Hepatocyte (in vitro differentiated cells): ENCODE data around the gene BTK. TPM values are rescaled to one million over a fixed set of nuclear protein-coding genes. Genes with fewer than 3 reads are reported as not detected.

ENCODE experiments used
- DNase-seq: peaks from one replicate; pipeline ENCODE4 v3.0.0-alpha.2; 2016; ENCODE audit warnings: low spot score
- H2AFZ ChIP-seq: fragments of 200-600 bp; sonication (generic); 2 replicates; pipeline ENCODE4 v1.6.0; 2016; ENCODE audit warnings: antibody characterized with exemption, mild to moderate bottlenecking
- H3K27ac ChIP-seq: fragments of 200-600 bp; sonication (generic); 2 replicates; pipeline ENCODE4 v1.5.1; 2016; ENCODE audit warnings: mild to moderate bottlenecking
- H3K27me3 ChIP-seq: fragments of 200-600 bp; sonication (generic); 2 replicates; pipeline ENCODE4 v1.6.1; 2016
- H3K36me3 ChIP-seq: fragments of 200-600 bp; sonication (generic); replicated peaks from 2 replicates; pipeline ENCODE4 v1.5.1; 2016; ENCODE audit warnings: low read depth; ENCODE audit not compliant: insufficient read depth
- H3K4me1 ChIP-seq: fragments of 200-600 bp; sonication (generic); 2 replicates; pipeline ENCODE4 v1.5.1; 2016; ENCODE audit warnings: mild to moderate bottlenecking, moderate library complexity; ENCODE audit not compliant: insufficient read depth
- H3K4me2 ChIP-seq: fragments of 200-600 bp; sonication (generic); 2 replicates; pipeline ENCODE4 v1.6.0; 2016
- H3K4me3 ChIP-seq: fragments of 200-600 bp; sonication (generic); 2 replicates; pipeline ENCODE4 v1.5.1; 2016; ENCODE audit warnings: mild to moderate bottlenecking
- H3K79me2 ChIP-seq: fragments of 200-600 bp; sonication (generic); 2 replicates; pipeline ENCODE4 v1.6.0; 2017; ENCODE audit warnings: mild to moderate bottlenecking
- H3K9me2 ChIP-seq: fragments of 200-600 bp; sonication (generic); replicated peaks from 2 replicates; pipeline ENCODE4 v1.6.0; 2017; ENCODE audit warnings: mild to moderate bottlenecking; ENCODE audit not compliant: insufficient read depth
- H3K9me3 ChIP-seq: fragments of 200-600 bp; sonication (generic); 2 replicates; pipeline ENCODE4 v1.5.1; 2016; ENCODE audit warnings: low read depth, mild to moderate bottlenecking
- H4K20me1 ChIP-seq: fragments of 200-600 bp; sonication (generic); 2 replicates; pipeline ENCODE4 v1.6.0; 2016; ENCODE audit warnings: mild to moderate bottlenecking; ENCODE audit not compliant: insufficient read depth, poor library complexity, severe bottlenecking
- CTCF ChIP-seq: fragments of 200-600 bp; sonication (generic); IDR thresholded peaks from 2 replicates; pipeline ENCODE4 v1.5.1; 2016; ENCODE audit warnings: antibody characterized with exemption, mild to moderate bottlenecking; ENCODE audit not compliant: poor library complexity
- EZH2 ChIP-seq: fragments of 200-600 bp; sonication (generic); IDR thresholded peaks from 2 replicates; pipeline ENCODE4 v1.6.1; 2016; ENCODE audit warnings: antibody characterized with exemption, mild to moderate bottlenecking, borderline replicate concordance
- EZH2phosphoT487 ChIP-seq: fragments of 200-600 bp; sonication (generic); IDR thresholded peaks from one replicate; pipeline ENCODE4 v1.6.1; 2018; ENCODE audit warnings: antibody characterized with exemption, mild to moderate bottlenecking, low read depth, moderate library complexity; ENCODE audit not compliant: unreplicated experiment, severe bottlenecking
- WGBS: methylation state at CpG from one replicate; pipeline ENCODE4 v1.1.6; 2016; ENCODE audit warnings: low lambda C conversion rate; ENCODE audit errors: missing lambda C conversion rate; 5-methylcytosine and 5-hydroxymethylcytosine counted together
- polyA plus RNA-seq: library from polyadenylated mRNA; unstranded; fragments of >200 nt; fragmentation: Nextera tagmentation; extraction: Ambion mirVana; gene quantifications from 2 replicates; pipeline ENCODE4 v1.2.1, GENCODE V29; 2016
- total RNA-seq: library from RNA; depleted of rRNA; stranded (reverse); fragments of >200 nt; gene quantifications from 2 replicates; pipeline ENCODE4 v1.2.3, GENCODE V29; 2014

The BTK gene
- total and polyA plus RNA-seq, 2 experiments from 2014 or later = 0.70 to 1.4 TPM

GRCh38 chrX:101386542-101386885 is 523 bp upstream of the BTK start:
- H4K20me1 ChIP-seq = no peaks in the 10 kb centered on the region
- no peak for TF ChIP-seq CTCF
- TF ChIP-seq EZH2phosphoT487 = no peak
- TF ChIP-seq EZH2 = no peak
- H3K9me2 ChIP-seq = no peaks in the 10 kb centered on the region
- no peak overlapping the region for H2AFZ ChIP-seq
- H3K36me3 ChIP-seq = no peaks in the 10 kb centered on the region
- WGBS = 73% methylated on average over 6 of the region's 6 CpGs
- no peak overlapping the region for H3K27ac ChIP-seq
- no peaks in the 10 kb centered on the region for H3K4me1 ChIP-seq
- H3K79me2 ChIP-seq = peaks cover 3% of the 10 kb centered on the region
- H3K4me2 ChIP-seq = no peak overlapping the region
- no peak for DNase-seq
- no peak overlapping the region for H3K4me3 ChIP-seq
- no peaks in the 10 kb centered on the region for H3K27me3 ChIP-seq
- no peaks in the 10 kb centered on the region for H3K9me3 ChIP-seq

GRCh38 chrX:101385026-101385684 is 836 bp downstream of the BTK start:
- no peaks in the 10 kb centered on the region for H3K9me2 ChIP-seq
- no peak overlapping the region for H3K4me3 ChIP-seq
- H3K27ac ChIP-seq = no peak overlapping the region
- H3K79me2 ChIP-seq = no peaks in the 10 kb centered on the region
- H3K27me3 ChIP-seq = no peaks in the 10 kb centered on the region
- no peak overlapping the region for H3K4me2 ChIP-seq
- 76% methylated on average over 7 of the region's 7 CpGs for WGBS
- H4K20me1 ChIP-seq = no peaks in the 10 kb centered on the region
- DNase-seq = no peak
- no peak overlapping the region for H2AFZ ChIP-seq
- no peaks in the 10 kb centered on the region for H3K9me3 ChIP-seq
- H3K4me1 ChIP-seq = no peaks in the 10 kb centered on the region
- TF ChIP-seq CTCF = no peak
- H3K36me3 ChIP-seq = no peaks in the 10 kb centered on the region

- Histone ChIP-seq H3K9me2 (no peaks in the 10 kb centered on the region), H3K4me3 (no peak overlapping the region), H3K4me1 (no peaks in the 10 kb centered on the region), H3K4me2 (no peak overlapping the region), H4K20me1 (no peaks in the 10 kb centered on the region), H3K36me3 (no peaks in the 10 kb centered on the region), H3K27ac (no peak overlapping the region), H3K27me3 (no peaks in the 10 kb centered on the region), H3K9me3 (no peaks in the 10 kb centered on the region), H3K79me2 (no peaks in the 10 kb centered on the region), H2AFZ (no peak overlapping the region)
- 65% methylated on average over 4 of the region's 4 CpGs for WGBS
- no peak for DNase-seq
- TF ChIP-seq EZH2 (no peak), CTCF (no peak), EZH2phosphoT487 (no peak)
These were observed 2.2 kb downstream of the BTK start for GRCh38 chrX:101383679-101384205.

- Histone ChIP-seq H3K36me3 (no peaks in the 10 kb centered on the region), H4K20me1 (no peaks in the 10 kb centered on the region), H3K4me3 (no peak overlapping the region), H3K27ac (no peak overlapping the region), H3K4me1 (no peaks in the 10 kb centered on the region), H2AFZ (no peak overlapping the region), H3K79me2 (no peaks in the 10 kb centered on the region), H3K9me3 (no peaks in the 10 kb centered on the region), H3K9me2 (no peaks in the 10 kb centered on the region), H3K4me2 (no peak overlapping the region), H3K27me3 (no peaks in the 10 kb centered on the region)
- WGBS = 70% methylated on average over 1 of the region's 1 CpG
- TF ChIP-seq EZH2phosphoT487 = no peak
- TF ChIP-seq EZH2 = no peak
- TF ChIP-seq CTCF = no peak
- no peak for DNase-seq
These were observed 8.4 kb downstream of the BTK start for GRCh38 chrX:101377547-101377946.
